ENCODE measurements around the gene SPEG.

DNA sequence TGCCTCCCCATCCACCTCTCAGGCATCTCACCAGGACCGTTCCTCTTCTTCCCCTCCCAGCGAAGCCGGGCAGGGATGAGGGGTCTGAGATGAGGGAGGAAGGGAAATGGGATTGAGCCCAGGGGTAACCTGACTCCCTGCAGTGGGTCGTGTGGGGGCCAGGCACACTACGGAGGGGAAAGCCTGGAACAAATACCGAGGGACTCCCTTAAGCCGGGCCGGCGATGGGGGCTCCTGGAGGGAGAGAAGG is 250 bp upstream of the SPEG start:
- TF ChIP-seq, protein P1, sequence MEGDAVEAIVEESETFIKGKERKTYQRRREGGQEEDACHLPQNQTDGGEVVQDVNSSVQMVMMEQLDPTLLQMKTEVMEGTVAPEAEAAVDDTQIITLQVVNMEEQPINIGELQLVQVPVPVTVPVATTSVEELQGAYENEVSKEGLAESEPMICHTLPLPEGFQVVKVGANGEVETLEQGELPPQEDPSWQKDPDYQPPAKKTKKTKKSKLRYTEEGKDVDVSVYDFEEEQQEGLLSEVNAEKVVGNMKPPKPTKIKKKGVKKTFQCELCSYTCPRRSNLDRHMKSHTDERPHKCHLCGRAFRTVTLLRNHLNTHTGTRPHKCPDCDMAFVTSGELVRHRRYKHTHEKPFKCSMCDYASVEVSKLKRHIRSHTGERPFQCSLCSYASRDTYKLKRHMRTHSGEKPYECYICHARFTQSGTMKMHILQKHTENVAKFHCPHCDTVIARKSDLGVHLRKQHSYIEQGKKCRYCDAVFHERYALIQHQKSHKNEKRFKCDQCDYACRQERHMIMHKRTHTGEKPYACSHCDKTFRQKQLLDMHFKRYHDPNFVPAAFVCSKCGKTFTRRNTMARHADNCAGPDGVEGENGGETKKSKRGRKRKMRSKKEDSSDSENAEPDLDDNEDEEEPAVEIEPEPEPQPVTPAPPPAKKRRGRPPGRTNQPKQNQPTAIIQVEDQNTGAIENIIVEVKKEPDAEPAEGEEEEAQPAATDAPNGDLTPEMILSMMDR (IDR thresholded peaks at IDR 0.05) = no peak
- TF ChIP-seq POLR2A (IDR thresholded peaks at IDR 0.05) = no peak

All from right lobe of liver (tissue), 4 donors.